ENCODE data around the gene STRN4. TPM values are rescaled to one million over a fixed set of nuclear protein-coding genes. Genes with fewer than 3 reads are reported as not detected.
A peak's percentile ranks its signal among the peaks of the same experiment; 100 is the strongest.

STRN4 gene
- total RNA-seq, 4 donors from 2014 or later = 33.6 to 92.3 (median 64.7) TPM

- TF ChIP-seq CTCF (IDR thresholded peaks at IDR 0.05) = no peak
- no peak for ATAC-seq (ENCODE audit: low FRiP score)
- DNase-seq (ENCODE audit: low spot score) = no peak
Measured at GRCh38 chr19:46729696-46730095, 16.6 kb downstream of the STRN4 start.

GRCh38 chr19:46728693-46729339, 17.4 kb downstream of the STRN4 start:
- TF ChIP-seq CTCF (IDR thresholded peaks at IDR 0.05) = peak in 1 of 3 donors; percentile 60
- DNase-seq (ENCODE audit: low spot score) (peak; percentile 63), ATAC-seq (ENCODE audit: low FRiP score) (peak; percentile 49)

GRCh38 chr19:46728208-46728607, 18.0 kb downstream of the STRN4 start:
- ATAC-seq (ENCODE audit: low FRiP score) (no peak), DNase-seq (ENCODE audit: low spot score) (no peak)
- no peak for TF ChIP-seq CTCF (IDR thresholded peaks at IDR 0.05)

GRCh38 chr19:46727757-46728156, 18.5 kb downstream of the STRN4 start:
- no peak for TF ChIP-seq CTCF (IDR thresholded peaks at IDR 0.05)
- DNase-seq (ENCODE audit: low spot score) (no peak), ATAC-seq (ENCODE audit: low FRiP score) (no peak)

- no peak for TF ChIP-seq CTCF (IDR thresholded peaks at IDR 0.05)
- no peak for DNase-seq (ENCODE audit: low spot score)
- ATAC-seq (ENCODE audit: low FRiP score) = no peak
Measured at GRCh38 chr19:46726971-46727501, 19.2 kb downstream of the STRN4 start.

GRCh38 chr19:46726551-46726950, 19.7 kb downstream of the STRN4 start:
- TF ChIP-seq CTCF (IDR thresholded peaks at IDR 0.05) = no peak
- no peak for ATAC-seq (ENCODE audit: low FRiP score)
- no peak for DNase-seq (ENCODE audit: low spot score)

- ATAC-seq (ENCODE audit: low FRiP score) = no peak
- no peak for DNase-seq (ENCODE audit: low spot score)
- no peak for TF ChIP-seq CTCF (IDR thresholded peaks at IDR 0.05)
Measured at GRCh38 chr19:46725859-46726393, 20.3 kb downstream of the STRN4 start.
